ENCODE data around the gene PTH2.
"Not testable (repeated sequence)": the region's sequence is repeated elsewhere in the genome, so short reads cannot be mapped to it uniquely, and the experiment has no call there.

Gene PTH2

GRCh38 chr19:49378512-49378911, 44.7 kb downstream of the PTH2 start:
- no peak for DNase-seq (ENCODE audit: low read depth)

GRCh38 chr19:49374665-49375434, 48.4 kb downstream of the PTH2 start:
- no peak for DNase-seq (ENCODE audit: low read depth)

- DNase-seq (ENCODE audit: low read depth): not testable (repeated sequence)
Measured at GRCh38 chr19:49373174-49373573, 50.1 kb downstream of the PTH2 start.
